ENCODE data around the gene ICAM1. TPM values are rescaled to one million over a fixed set of nuclear protein-coding genes. Genes with fewer than 3 reads are reported as not detected.

The ICAM1 gene
- total RNA-seq, 1 donor from 2014 or later, result 155 TPM

- TF ChIP-seq, protein P1, sequence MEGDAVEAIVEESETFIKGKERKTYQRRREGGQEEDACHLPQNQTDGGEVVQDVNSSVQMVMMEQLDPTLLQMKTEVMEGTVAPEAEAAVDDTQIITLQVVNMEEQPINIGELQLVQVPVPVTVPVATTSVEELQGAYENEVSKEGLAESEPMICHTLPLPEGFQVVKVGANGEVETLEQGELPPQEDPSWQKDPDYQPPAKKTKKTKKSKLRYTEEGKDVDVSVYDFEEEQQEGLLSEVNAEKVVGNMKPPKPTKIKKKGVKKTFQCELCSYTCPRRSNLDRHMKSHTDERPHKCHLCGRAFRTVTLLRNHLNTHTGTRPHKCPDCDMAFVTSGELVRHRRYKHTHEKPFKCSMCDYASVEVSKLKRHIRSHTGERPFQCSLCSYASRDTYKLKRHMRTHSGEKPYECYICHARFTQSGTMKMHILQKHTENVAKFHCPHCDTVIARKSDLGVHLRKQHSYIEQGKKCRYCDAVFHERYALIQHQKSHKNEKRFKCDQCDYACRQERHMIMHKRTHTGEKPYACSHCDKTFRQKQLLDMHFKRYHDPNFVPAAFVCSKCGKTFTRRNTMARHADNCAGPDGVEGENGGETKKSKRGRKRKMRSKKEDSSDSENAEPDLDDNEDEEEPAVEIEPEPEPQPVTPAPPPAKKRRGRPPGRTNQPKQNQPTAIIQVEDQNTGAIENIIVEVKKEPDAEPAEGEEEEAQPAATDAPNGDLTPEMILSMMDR (IDR thresholded peaks at IDR 0.05; ENCODE audit: insufficient read depth, low read length, poor library complexity, severe bottlenecking), result no peak
- DNase-seq (ENCODE audit: low read depth), result no peak
- Histone ChIP-seq H3K27me3 (ENCODE audit: control insufficient read depth, insufficient read depth, low read length) (no peaks in the 10 kb centered on the region), H3K36me3 (ENCODE audit: control insufficient read depth, insufficient read depth, low read length) (peaks cover 4% of the 10 kb centered on the region), H3K4me3 (ENCODE audit: low read depth, low read length) (no peak overlapping the region)
Measured at GRCh38 chr19:10318807-10319682, 48.1 kb downstream of the ICAM1 start.

DNA sequence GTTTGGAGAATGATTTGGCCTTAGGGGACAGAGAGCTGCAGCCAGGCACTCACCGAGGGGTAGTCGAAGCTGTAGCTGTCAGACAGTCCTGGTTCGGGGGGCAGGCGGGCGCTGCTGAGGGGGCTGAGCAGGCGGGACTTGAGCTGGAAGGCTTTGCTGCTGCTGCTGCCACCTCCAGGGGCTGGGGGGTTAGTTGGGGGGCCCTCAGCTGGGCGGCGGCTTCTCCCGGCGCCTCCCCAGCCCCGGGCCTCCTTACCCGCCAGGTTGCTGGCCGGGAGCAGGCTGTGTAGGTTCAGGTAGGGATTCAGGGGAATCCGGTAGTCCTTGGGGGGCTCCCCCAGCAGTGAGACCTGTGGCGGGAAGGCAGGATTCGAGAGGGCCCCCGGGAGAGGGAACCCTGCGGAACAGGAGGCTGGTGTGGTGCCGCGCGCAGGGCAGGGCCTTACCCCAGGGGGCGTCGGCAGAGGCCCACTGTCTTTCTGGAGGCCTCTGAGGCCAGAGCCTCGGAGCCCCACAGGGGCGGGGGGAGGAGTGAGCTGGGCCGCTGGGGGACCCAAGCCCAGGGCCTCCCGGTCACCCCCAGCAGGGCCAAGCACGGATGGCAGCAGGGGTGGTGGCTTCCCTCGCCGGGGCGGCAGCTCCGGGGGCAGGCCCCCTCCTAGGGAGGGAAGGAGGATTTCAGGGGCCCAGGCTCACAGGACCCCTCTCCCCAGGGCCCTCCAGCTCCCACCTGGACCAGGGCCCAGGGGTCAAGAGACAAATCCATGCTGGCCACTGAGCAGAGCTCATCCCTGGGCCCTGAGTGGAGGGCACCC is 49.9 kb downstream of the ICAM1 start:
- Histone ChIP-seq H3K27me3 (ENCODE audit: control insufficient read depth, insufficient read depth, low read length) (no peaks in the 10 kb centered on the region), H3K36me3 (ENCODE audit: control insufficient read depth, insufficient read depth, low read length) (peaks cover 5% of the 10 kb centered on the region), H3K4me3 (ENCODE audit: low read depth, low read length) (no peak overlapping the region)
- DNase-seq (ENCODE audit: low read depth), result no peak
- TF ChIP-seq, protein P1 (IDR thresholded peaks at IDR 0.05; ENCODE audit: insufficient read depth, low read length, poor library complexity, severe bottlenecking), result no peak

DNA sequence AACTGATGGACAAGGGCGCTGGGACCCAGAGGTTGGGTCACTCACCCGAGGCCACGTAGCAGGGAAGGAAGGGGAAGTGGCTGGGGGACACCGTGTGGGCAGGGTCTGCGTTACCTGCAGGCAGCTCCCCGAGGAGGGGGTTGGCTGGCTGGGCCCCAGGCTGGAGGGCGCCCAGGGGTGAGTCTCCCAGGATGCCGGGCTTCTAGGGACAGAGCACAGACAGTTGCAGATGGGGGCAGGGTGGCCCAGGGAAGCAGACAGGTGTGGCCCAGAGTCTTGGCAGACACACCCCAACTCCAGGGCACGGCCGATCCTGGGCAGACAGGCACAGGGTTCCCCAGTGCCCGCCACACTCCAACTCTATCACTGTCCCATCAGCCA is 50.5 kb downstream of the ICAM1 start:
- H3K36me3 ChIP-seq (ENCODE audit: control insufficient read depth, insufficient read depth, low read length), result peaks cover 5% of the 10 kb centered on the region
- TF ChIP-seq, protein P1 (IDR thresholded peaks at IDR 0.05; ENCODE audit: insufficient read depth, low read length, poor library complexity, severe bottlenecking), result no peak

DNA sequence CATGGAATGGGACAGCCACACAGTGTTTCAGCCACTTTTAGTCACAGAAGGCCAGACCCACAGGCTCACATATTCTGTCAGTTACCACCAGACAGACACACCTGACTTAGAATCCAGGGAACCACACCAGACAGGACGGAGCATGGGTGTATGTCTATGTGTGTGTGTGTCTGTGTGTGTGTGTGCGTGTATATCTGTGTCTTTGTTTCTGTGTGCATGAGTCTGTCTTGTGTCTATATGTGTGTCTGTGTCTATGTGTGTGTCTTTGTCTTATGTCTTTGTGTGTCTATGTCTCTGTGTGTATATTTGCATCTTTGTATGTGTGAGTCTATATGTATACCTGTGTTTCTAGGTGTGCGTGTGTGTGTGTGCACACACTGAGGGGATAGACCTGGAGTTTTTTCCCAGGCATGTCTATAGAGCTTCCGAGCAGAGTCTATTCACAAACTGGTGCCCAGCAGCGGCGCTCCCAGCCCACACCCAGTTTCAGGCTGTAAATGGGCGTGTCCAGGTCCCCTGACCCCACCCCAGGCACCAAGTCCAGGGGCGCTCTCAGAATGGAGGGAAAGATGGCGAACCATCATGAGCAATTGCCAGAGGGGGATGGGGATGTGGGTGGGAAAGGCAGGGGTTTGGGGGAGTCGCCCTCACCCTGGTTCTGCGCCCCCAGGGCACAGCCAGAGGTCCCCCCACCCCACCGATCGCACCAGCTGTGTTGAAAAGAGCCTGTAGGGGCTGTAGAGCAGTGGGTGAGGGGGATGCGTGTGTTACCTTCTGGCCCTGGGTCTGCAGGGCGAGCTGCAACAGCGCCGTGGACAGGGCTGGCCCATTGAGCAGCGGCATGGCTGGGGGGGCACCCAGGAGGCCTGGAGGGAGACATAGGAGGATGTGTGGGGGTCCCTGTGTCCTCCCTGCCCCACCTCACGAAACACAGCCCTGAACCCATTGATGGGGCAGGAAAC is 51.2 kb downstream of the ICAM1 start:
- H3K27me3 ChIP-seq (ENCODE audit: control insufficient read depth, insufficient read depth, low read length), result no peaks in the 10 kb centered on the region
- TF ChIP-seq, protein P1 (IDR thresholded peaks at IDR 0.05; ENCODE audit: insufficient read depth, low read length, poor library complexity, severe bottlenecking), result no peak
- H3K4me3 ChIP-seq (ENCODE audit: low read depth, low read length), result no peak overlapping the region
- no peak for DNase-seq (ENCODE audit: low read depth)
- peaks cover 5% of the 10 kb centered on the region for H3K36me3 ChIP-seq (ENCODE audit: control insufficient read depth, insufficient read depth, low read length)

More for the DNA sequence above, 50.5 kb downstream of the ICAM1 start:
- DNase-seq (ENCODE audit: low read depth), result no peak
- H3K27me3 ChIP-seq (ENCODE audit: control insufficient read depth, insufficient read depth, low read length), result no peaks in the 10 kb centered on the region
- no peak overlapping the region for H3K4me3 ChIP-seq (ENCODE audit: low read depth, low read length)

DNA sequence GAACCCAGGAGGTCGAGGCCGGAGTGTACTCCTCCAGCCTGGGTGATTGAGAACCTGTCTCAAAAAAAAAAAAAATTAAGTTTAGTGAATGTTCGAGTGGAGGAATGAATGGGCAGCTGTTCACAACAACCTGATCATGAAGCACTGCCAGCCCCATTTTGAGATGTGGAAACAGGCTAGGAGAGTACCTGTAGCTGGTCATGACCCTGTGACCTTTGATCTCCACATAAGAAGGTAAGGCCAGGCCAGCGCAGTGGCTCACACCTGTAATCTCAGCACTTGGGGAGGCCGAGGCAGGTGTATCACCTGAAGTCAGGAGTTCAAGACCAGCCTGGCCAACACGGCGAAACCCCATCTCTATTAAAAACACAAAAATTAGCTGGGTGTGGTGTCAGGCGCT is 54.8 kb downstream of the ICAM1 start:
- TF ChIP-seq, protein P1 (IDR thresholded peaks at IDR 0.05; ENCODE audit: insufficient read depth, low read length, poor library complexity, severe bottlenecking), result no peak
- H3K27me3 ChIP-seq (ENCODE audit: control insufficient read depth, insufficient read depth, low read length), result no peaks in the 10 kb centered on the region
- DNase-seq (ENCODE audit: low read depth), result no peak
- no peak overlapping the region for H3K4me3 ChIP-seq (ENCODE audit: low read depth, low read length)
- peaks cover 6% of the 10 kb centered on the region for H3K36me3 ChIP-seq (ENCODE audit: control insufficient read depth, insufficient read depth, low read length)
